H1 (cell line): ENCODE results near the gene CALML4. TPM values are rescaled to one million over a fixed set of nuclear protein-coding genes. Genes with fewer than 3 reads are reported as not detected.

Source experiments
- CTCF ChIA-PET: fragments of 300-600 bp; sonication (Branson Sonifier 250); formaldehyde crosslinking; loops from one replicate; lab custom pipeline; 2021; ENCODE audit not compliant: partially characterized antibody; lab: Charles Lee
- POLR2A ChIA-PET: fragments of 300-600 bp; sonication (Branson Sonifier 250); formaldehyde crosslinking; loops from one replicate; lab custom pipeline; 2021; ENCODE audit warnings: inconsistent platforms; ENCODE audit not compliant: partially characterized antibody; lab: Charles Lee
- DNase-seq, 2 experiments: peaks; one replicate each; pipeline versions ENCODE4 v3.0.0 to v3.0.0-alpha.2; 2010 to 2022; ENCODE audit warnings: low spot score in 2 of 2, low read depth in 1 of 2, mixed read lengths in 1 of 2
- FAIRE-seq: peaks from 2 replicates; lab custom pipeline; 2011; peaks lifted over from hg19 to GRCh38; lab: Jason Lieb, UNC
- H2AFZ ChIP-seq: 2 replicates; pipeline ENCODE4 v1.8.1; 2012; ENCODE audit warnings: low read length, inconsistent platforms
- H2AK5ac ChIP-seq: 2 replicates; pipeline ENCODE4 v1.6.1; 2013; ENCODE audit warnings: low read depth, low read length
- H2BK120ac ChIP-seq: replicated peaks from 2 replicates; pipeline ENCODE3; 2013; ENCODE audit warnings: low read depth, low read length, inconsistent platforms
- H2BK12ac ChIP-seq: 2 replicates; pipeline ENCODE4 v1.6.1; 2013; ENCODE audit warnings: low read depth, low read length
- H2BK15ac ChIP-seq: 2 replicates; pipeline ENCODE4 v1.6.1; 2013; ENCODE audit warnings: low read length
- H2BK20ac ChIP-seq: 2 replicates; pipeline ENCODE4 v1.6.1; 2013; ENCODE audit warnings: low read length
- H2BK5ac ChIP-seq: 2 replicates; pipeline ENCODE4 v1.6.1; 2013; ENCODE audit warnings: low read depth, low read length
- H3K14ac ChIP-seq: 2 replicates; pipeline ENCODE4 v1.6.1; 2013; ENCODE audit warnings: inconsistent platforms; ENCODE audit not compliant: insufficient read length
- H3K18ac ChIP-seq: 2 replicates; pipeline ENCODE4 v1.6.1; 2013; ENCODE audit warnings: low read length; ENCODE audit errors: extremely low read depth
- H3K23ac ChIP-seq: 2 replicates; pipeline ENCODE4 v1.6.1; 2013; ENCODE audit warnings: inconsistent platforms; ENCODE audit not compliant: insufficient read length
- H3K23me2 ChIP-seq: 2 replicates; pipeline ENCODE4 v1.6.1; 2013; ENCODE audit warnings: low read depth, low read length
- H3K27ac ChIP-seq: 2 replicates; pipeline ENCODE4 v1.6.1; 2011; ENCODE audit warnings: low read depth, low read length, inconsistent platforms
- H3K27me3 ChIP-seq, 4 experiments: replicated peaks in 1 of 4; 1 replicate in 1 of 4; 2 replicates in 3 of 4; pipeline versions ENCODE4 v1.6.1 to v1.8.1; 2011 to 2013; ENCODE audit warnings: low read length in 3 of 4, mild to moderate bottlenecking in 3 of 4, inconsistent platforms in 2 of 4, mixed read lengths in 2 of 4, moderate library complexity in 1 of 4; ENCODE audit not compliant: control insufficient read depth in 3 of 4, insufficient read depth in 3 of 4; ENCODE audit errors: extremely low read depth in 1 of 4
- H3K36me3 ChIP-seq, 4 experiments: 2 replicates each; pipeline versions ENCODE4 v1.6.1 to v1.8.1; 2011 to 2013; ENCODE audit warnings: mild to moderate bottlenecking in 4 of 4, low read length in 3 of 4, moderate library complexity in 2 of 4, control low read depth in 1 of 4, inconsistent platforms in 1 of 4; ENCODE audit not compliant: insufficient read depth in 4 of 4, control insufficient read depth in 2 of 4
- H3K4ac ChIP-seq: replicated peaks from 2 replicates; pipeline ENCODE3; 2013; ENCODE audit warnings: low read length, low read depth, mixed read lengths, inconsistent platforms; ENCODE audit not compliant: insufficient read length
- H3K4me1 ChIP-seq, 4 experiments: replicated peaks in 1 of 4; 1 replicate in 1 of 4; 2 replicates in 3 of 4; pipeline versions ENCODE4 v1.6.1 to v1.8.1; 2011 to 2013; ENCODE audit warnings: low read length in 3 of 4, inconsistent platforms in 2 of 4, mixed read lengths in 1 of 4; ENCODE audit not compliant: insufficient read depth in 4 of 4, control insufficient read depth in 3 of 4
- H3K4me2 ChIP-seq, 2 experiments: 2 replicates each; pipeline versions ENCODE4 v1.6.1 to v1.8.1; 2011 to 2013; ENCODE audit warnings: low read depth in 2 of 2, low read length in 2 of 2, control low read depth in 1 of 2, inconsistent platforms in 1 of 2, mild to moderate bottlenecking in 1 of 2; ENCODE audit not compliant: insufficient read depth in 1 of 2
- H3K4me3 ChIP-seq, 4 experiments: fragments of 200-600, 300-600 bp in 1 of 4; sonication (generic), shearing (Covaris generic), sonication (Bioruptor Twin) in 1 of 4; 2 replicates each; pipeline versions ENCODE4 v1.5.1 to v1.8.1; 2011 to 2016; ENCODE audit warnings: low read length in 4 of 4, low read depth in 3 of 4, control low read depth in 2 of 4, inconsistent platforms in 2 of 4, mild to moderate bottlenecking in 2 of 4, mixed read lengths in 1 of 4, moderate library complexity in 1 of 4; ENCODE audit not compliant: insufficient read depth in 2 of 4; ENCODE audit errors: extremely low read depth in 1 of 4
- H3K56ac ChIP-seq: replicated peaks from 2 replicates; pipeline ENCODE3; 2013; ENCODE audit warnings: low read depth, mild to moderate bottlenecking, mixed read lengths, low read length, inconsistent platforms; ENCODE audit not compliant: insufficient read length
- H3K79me1 ChIP-seq: 2 replicates; pipeline ENCODE4 v1.6.1; 2013; ENCODE audit warnings: low read depth, low read length, control low read depth
- H3K79me2 ChIP-seq, 2 experiments: 2 replicates each; pipeline versions ENCODE4 v1.6.1 to v1.8.1; 2012 to 2013; ENCODE audit warnings: low read length in 2 of 2, mild to moderate bottlenecking in 2 of 2, inconsistent platforms in 1 of 2; ENCODE audit not compliant: insufficient read depth in 2 of 2, control insufficient read depth in 1 of 2
- H3K9ac ChIP-seq, 4 experiments: replicated peaks in 1 of 4; 1 replicate in 1 of 4; 2 replicates in 3 of 4; pipeline versions ENCODE4 v1.6.1 to v1.8.1; 2011 to 2013; ENCODE audit warnings: low read depth in 3 of 4, low read length in 3 of 4, control low read depth in 2 of 4, mild to moderate bottlenecking in 2 of 4, moderate library complexity in 2 of 4, inconsistent platforms in 1 of 4; ENCODE audit errors: extremely low read depth in 1 of 4
- H3K9me3 ChIP-seq, 2 experiments: 2 replicates each; pipeline versions ENCODE4 v1.6.1 to v1.8.1; 2012 to 2013; ENCODE audit warnings: mild to moderate bottlenecking in 2 of 2, moderate library complexity in 2 of 2, control low read depth in 1 of 2, inconsistent platforms in 1 of 2, low read depth in 1 of 2, low read length in 1 of 2, mixed read lengths in 1 of 2; ENCODE audit not compliant: insufficient read depth in 2 of 2
- H4K20me1 ChIP-seq, 2 experiments: replicated peaks in 1 of 2; 2 replicates each; pipeline versions ENCODE3 to v1.8.1; 2011 to 2013; ENCODE audit warnings: inconsistent platforms in 2 of 2, low read length in 2 of 2, mild to moderate bottlenecking in 1 of 2; ENCODE audit not compliant: insufficient read depth in 2 of 2, control insufficient read depth in 1 of 2
- H4K5ac ChIP-seq: 2 replicates; pipeline ENCODE4 v1.6.1; 2013; ENCODE audit warnings: low read length, low read depth, mixed read lengths, inconsistent platforms; ENCODE audit not compliant: insufficient read length
- H4K8ac ChIP-seq: 2 replicates; pipeline ENCODE4 v1.8.0; 2013; ENCODE audit warnings: mild to moderate bottlenecking, moderate library complexity, low read length, inconsistent platforms; ENCODE audit not compliant: insufficient read depth; ENCODE audit errors: extremely low read depth
- H4K91ac ChIP-seq: replicated peaks from 2 replicates; pipeline ENCODE3; 2013; ENCODE audit warnings: low read length, mixed read lengths, inconsistent platforms; ENCODE audit not compliant: insufficient read length
- CREB1 ChIP-seq: IDR thresholded peaks from 2 replicates; pipeline ENCODE4 v1.6.1; 2012; ENCODE audit warnings: inconsistent platforms
- GABPA ChIP-seq: IDR thresholded peaks from 2 replicates; pipeline ENCODE4 v1.6.1; 2011; ENCODE audit warnings: mild to moderate bottlenecking, low read length, moderate library complexity, borderline replicate concordance; ENCODE audit not compliant: insufficient read depth
- HDAC6 ChIP-seq: IDR thresholded peaks from one replicate; pipeline ENCODE4 v1.7.1; 2012; ENCODE audit warnings: low read depth, mild to moderate bottlenecking, inconsistent platforms, low read length, moderate library complexity
- JUN ChIP-seq: IDR thresholded peaks from 2 replicates; pipeline ENCODE4 v1.6.1; 2011; ENCODE audit warnings: low read depth, mild to moderate bottlenecking, improper control_type of control experiment, low read length
- JUND ChIP-seq: IDR thresholded peaks from 2 replicates; pipeline ENCODE4 v1.6.1; 2011; ENCODE audit warnings: mild to moderate bottlenecking, improper control_type of control experiment, low read length
- KDM4A ChIP-seq: IDR thresholded peaks from one replicate; pipeline ENCODE4 v1.7.1; 2012; ENCODE audit warnings: low read depth, mild to moderate bottlenecking, moderate library complexity, low read length, inconsistent platforms; ENCODE audit not compliant: severe bottlenecking
- RBBP5 ChIP-seq: IDR thresholded peaks from 2 replicates; pipeline ENCODE4 v1.7.1; 2012; ENCODE audit warnings: low read depth, mild to moderate bottlenecking, inconsistent platforms, low read length, moderate library complexity, borderline replicate concordance
- SP4 ChIP-seq: IDR thresholded peaks from 2 replicates; pipeline ENCODE4 v1.6.1; 2012; ENCODE audit warnings: low read length, inconsistent platforms
- TAF7 ChIP-seq: optimal IDR thresholded peaks from 2 replicates; pipeline ENCODE3; 2011; ENCODE audit warnings: low read depth, mild to moderate bottlenecking, inconsistent platforms, low read length, moderate library complexity, borderline replicate concordance
- ZNF274 ChIP-seq: IDR thresholded peaks from 2 replicates; pipeline ENCODE4 v1.7.0; 2012; ENCODE audit warnings: low read length, borderline replicate concordance; ENCODE audit errors: extremely low read depth
- WGBS, 2 experiments: shearing (Covaris generic) in 1 of 2; methylation state at CpG; one replicate each; pipeline versions ENCODE4 v1.1.6 to v1.1.7; 2013 to 2015; ENCODE audit warnings: low lambda C conversion rate in 2 of 2, mixed read lengths in 2 of 2, inconsistent platforms in 1 of 2, low coverage in 1 of 2, missing lambda C conversion rate in 1 of 2; ENCODE audit not compliant: insufficient replicate concordance in 2 of 2, insufficient coverage in 1 of 2, insufficient read length in 1 of 2; ENCODE audit errors: extremely low coverage in 1 of 2, missing lambda C conversion rate in 1 of 2; 5-methylcytosine and 5-hydroxymethylcytosine counted together
- polyA plus RNA-seq, 7 experiments: library from polyadenylated mRNA; depleted of rRNA in 3 of 7; stranded (reverse) in 5 of 7; unstranded in 2 of 7; fragments of >200 nt in 5 of 7; fragments of 200-250 nt in 2 of 7; gene quantifications; 1 replicate in 5 of 7; 2 replicates in 1 of 7; 4 replicates in 1 of 7; pipeline versions ENCODE4 v1.2.1 to v1.2.3, GENCODE V29; 2011 to 2013; ENCODE audit warnings: missing spikeins in 2 of 7, mixed read lengths in 2 of 7
- total RNA-seq: library from RNA; stranded (reverse); fragmentation: NEBNext Ultra II Directional; extraction: Animal tissue kit (Norgen Biotek cat#: 25700); gene quantifications from 2 replicates; pipeline ENCODE4 v1.2.1, GENCODE V29; 2021

The CALML4 gene
- total and polyA plus RNA-seq, 2 of the 8 experiments (the other 6 are each of a cell fraction or from before 2014, with no cell fraction given), result 3.8 to 12.5 TPM

DNA sequence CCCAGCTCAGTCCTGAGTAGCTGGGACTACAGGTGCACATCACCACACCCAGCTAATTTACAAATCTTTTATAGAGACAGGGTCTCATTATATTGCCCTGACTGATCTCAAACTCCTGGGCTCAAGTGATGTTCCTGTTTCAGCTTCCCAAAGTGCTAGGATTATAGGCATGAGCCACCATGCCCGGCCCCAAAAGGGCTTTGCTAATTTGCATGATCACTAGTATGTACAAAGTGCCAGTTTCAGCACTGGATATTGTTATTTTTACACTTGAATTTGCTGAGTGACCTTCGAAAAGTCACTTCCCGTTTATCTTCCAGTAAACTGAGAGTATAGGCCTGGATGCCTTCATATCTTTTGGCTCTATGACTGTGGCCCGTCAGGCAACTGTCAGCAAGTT, 12.2 kb upstream of the CALML4 start:
- peaks cover 22% of the 10 kb centered on the region for H3K79me1 ChIP-seq
- H3K4me2 ChIP-seq, result no peak overlapping the region
- no peak overlapping the region for H2BK15ac ChIP-seq
- no peaks in the 10 kb centered on the region for H3K27me3 ChIP-seq
- H3K9me3 ChIP-seq, result peaks cover 0 to 13% of the 10 kb centered on the region in 2 experiments; a peak in 1 of 4 replicates
- peaks cover 8 to 67% of the 10 kb centered on the region in 2 experiments for H3K79me2 ChIP-seq
- DNase-seq (no peak), FAIRE-seq (no peak)
- no peak overlapping the region for H3K18ac ChIP-seq
- no peak overlapping the region for H2BK12ac ChIP-seq
- H3K23ac ChIP-seq, result no peak overlapping the region
- peaks cover 0 to 17% of the 10 kb centered on the region in 2 experiments for H4K20me1 ChIP-seq
- H3K9ac ChIP-seq, result no peak overlapping the region
- no peak overlapping the region for H3K4ac ChIP-seq
- no peak overlapping the region for H2BK120ac ChIP-seq
- H2AFZ ChIP-seq, result no peak overlapping the region
- no peak overlapping the region for H2BK20ac ChIP-seq
- no peak overlapping the region for H2BK5ac ChIP-seq
- no peaks in the 10 kb centered on the region for H3K4me1 ChIP-seq
- POLR2A ChIA-PET, result interaction anchor here (6.0 kb wide), 1 partner anchor 12 kb away, joined by 38 read pairs; the partner anchor contains the start of gene CLN6
- no peak overlapping the region for H3K14ac ChIP-seq
- 88% methylated on average over 4 of the region's 4 CpGs; no CpG with 5 or more reads in 1 of the 2 experiments for WGBS, 2 experiments
- no peak overlapping the region for H3K4me3 ChIP-seq
- H4K5ac ChIP-seq, result no peak overlapping the region
- H3K56ac ChIP-seq, result no peak overlapping the region
- H4K8ac ChIP-seq, result no peak overlapping the region
- peaks cover 3 to 26% (median 14%) of the 10 kb centered on the region in 4 experiments; a peak in 7 of 8 replicates for H3K36me3 ChIP-seq
- TF ChIP-seq JUND, result no peak
- TF ChIP-seq RBBP5, result no peak
- no peak for TF ChIP-seq TAF7
- TF ChIP-seq HDAC6, result no peak
- TF ChIP-seq SP4, result no peak
- TF ChIP-seq JUN, result no peak
- no peak for TF ChIP-seq ZNF274
- no peak for TF ChIP-seq KDM4A
- TF ChIP-seq CREB1, result no peak
- TF ChIP-seq GABPA, result no peak
- TF ChIP-seq, all 59 proteins: peak for 0
- Histone ChIP-seq H2AK5ac (no peak overlapping the region), H3K27ac (no peak overlapping the region), H3K23me2 (no peaks in the 10 kb centered on the region), H4K91ac (no peak overlapping the region)
- CTCF ChIA-PET, result interaction anchor here (2.4 kb wide), 1 partner anchor 23 kb away, joined by 7 read pairs; no protein-coding TSS in a partner anchor
